Measurements from ENCODE around the gene SANBR. TPM values are rescaled to one million over a fixed set of nuclear protein-coding genes. Genes with fewer than 3 reads are reported as not detected.
A peak's percentile ranks its signal among the peaks of the same experiment; 100 is the strongest.

The SANBR gene
- total and polyA plus RNA-seq, 2 of the 13 experiments (the other 11 are each of a cell fraction or from before 2014, with no cell fraction given) = 9.8 to 20.9 TPM

- peak; percentile 48; the same call in 1 of the 2 replicates for TF ChIP-seq KIAA2018 (CRISPR knock-in tag; IDR thresholded peaks at IDR 0.05; ENCODE audit: borderline replicate concordance)
- no peak; the same call in 1 of the 2 replicates for TF ChIP-seq PPARG (CRISPR knock-in tag; conservative IDR thresholded peaks at IDR 0.05)
- TF ChIP-seq MAFK (conservative IDR thresholded peaks at IDR 0.05 in 1 of 2, IDR thresholded peaks at IDR 0.05 in 1 of 2; ENCODE audit: low read length in 2 of 2) = no peak
- TF ChIP-seq THRA (CRISPR knock-in tag; IDR thresholded peaks at IDR 0.05; ENCODE audit: borderline replicate concordance) = peak; percentile 91; the same call in 1 of the 2 replicates
- TF ChIP-seq GLI4 (CRISPR knock-in tag; IDR thresholded peaks at IDR 0.05; ENCODE audit: borderline replicate concordance) = no peak
- peak; percentile 47; the same call in 1 of the 2 replicates for TF ChIP-seq KDM1A (CRISPR knock-in tag; IDR thresholded peaks at IDR 0.05)
- peak; percentile 54; the same call in 1 of the 2 replicates for TF ChIP-seq NKX3-1 (CRISPR knock-in tag; IDR thresholded peaks at IDR 0.05)
- TF ChIP-seq HDAC2 (CRISPR knock-in tag; IDR thresholded peaks at IDR 0.05) = peak; percentile 96
- TF ChIP-seq ZC3H13 (CRISPR knock-in tag; IDR thresholded peaks at IDR 0.05) = no peak
- peak; percentile 33; the same call in 1 of the 2 replicates for TF ChIP-seq TSC22D2 (CRISPR knock-in tag; IDR thresholded peaks at IDR 0.05; ENCODE audit: borderline replicate concordance)
- TF ChIP-seq THAP11 (CRISPR knock-in tag; IDR thresholded peaks at IDR 0.05) = peak; percentile 86; the same call in 1 of the 2 replicates
- TF ChIP-seq SMYD3 (CRISPR knock-in tag; IDR thresholded peaks at IDR 0.05) = no peak
- TF ChIP-seq KDM6A (CRISPR knock-in tag; IDR thresholded peaks at IDR 0.05; ENCODE audit: low read depth) = no peak
- no peak for TF ChIP-seq ARID4A (CRISPR knock-in tag; IDR thresholded peaks at IDR 0.05; ENCODE audit: borderline replicate concordance)
- peak; percentile 85; the same call in 1 of the 2 replicates for TF ChIP-seq HMG20A (CRISPR knock-in tag; IDR thresholded peaks at IDR 0.05; ENCODE audit: borderline replicate concordance)
- peak; percentile 45; the same call in 1 of the 2 replicates for TF ChIP-seq BRD4 (CRISPR knock-in tag; IDR thresholded peaks at IDR 0.05)
- no peak for TF ChIP-seq ZNF232 (CRISPR knock-in tag; IDR thresholded peaks at IDR 0.05; ENCODE audit: borderline replicate concordance)
Observed at GRCh38 chr2:61018318-61018755, 47.3 kb upstream of the SANBR start (continued).
